Panc1 (cell line): Measurements from ENCODE around the gene ENOX1. TPM values are rescaled to one million over a fixed set of nuclear protein-coding genes. Genes with fewer than 3 reads are reported as not detected.

ENCODE experiments used
- ATAC-seq: fragments of 200-7000 bp; cut with Tn5 transposase; 2 replicates; pipeline ENCODE4 v1.9.1; 2020; ENCODE audit warnings: mild to moderate bottlenecking, moderate library complexity
- BruUV-seq: library from RNA; stranded (reverse); fragments of 400-500 nt; replicated peaks from 2 replicates; lab custom pipeline; 2021; lab: Mats Ljungman, UMichigan
- CTCF ChIA-PET: fragments of 300-600 bp; sonication (Branson Sonifier 250); formaldehyde crosslinking; loops from one replicate; lab custom pipeline; 2022; ENCODE audit warnings: antibody characterized with exemption; lab: Charles Lee
- POLR2A ChIA-PET: fragments of 300-600 bp; sonication (Branson Sonifier 250); formaldehyde crosslinking; loops from one replicate; lab custom pipeline; 2022; ENCODE audit warnings: antibody characterized with exemption; lab: Charles Lee
- DNase-seq: peaks from one replicate; pipeline ENCODE4 v3.0.0-alpha.2; 2010; ENCODE audit warnings: low read depth, low spot score
- H3K27ac ChIP-seq: 2 replicates; pipeline ENCODE4 v1.5.1; 2011; ENCODE audit warnings: mild to moderate bottlenecking, low read length, inconsistent platforms
- H3K27me3 ChIP-seq: fragments of 200-500 bp; sonication (Bioruptor generic); 2 replicates; pipeline ENCODE4 v1.6.0; 2014; ENCODE audit warnings: low read length, inconsistent platforms; ENCODE audit not compliant: control insufficient read depth, insufficient read depth
- H3K36me3 ChIP-seq: fragments of 200-500 bp; sonication (Bioruptor generic); 2 replicates; pipeline ENCODE4 v1.5.1; 2014; ENCODE audit warnings: inconsistent platforms, mild to moderate bottlenecking, low read length, moderate library complexity; ENCODE audit not compliant: control insufficient read depth, insufficient read depth
- H3K4me1 ChIP-seq: 2 replicates; pipeline ENCODE4 v1.5.1; 2011; ENCODE audit warnings: inconsistent platforms, mild to moderate bottlenecking, low read length, moderate library complexity; ENCODE audit not compliant: control insufficient read depth, insufficient read depth
- H3K4me3 ChIP-seq, 2 experiments: 2 replicates each; pipeline ENCODE4 v1.5.1; 2011 to 2012; ENCODE audit warnings: low read depth in 2 of 2, low read length in 2 of 2, mild to moderate bottlenecking in 2 of 2, inconsistent platforms in 1 of 2, moderate library complexity in 1 of 2
- H3K9me3 ChIP-seq: fragments of 200-500 bp; sonication (Bioruptor generic); 2 replicates; pipeline ENCODE4 v1.5.1; 2014; ENCODE audit warnings: low read depth, mild to moderate bottlenecking, inconsistent platforms, low read length, moderate library complexity; ENCODE audit not compliant: control insufficient read depth, insufficient read depth
- POLR2AphosphoS5 ChIP-seq: IDR thresholded peaks from 2 replicates; pipeline ENCODE4 v1.6.1; 2012; ENCODE audit warnings: mild to moderate bottlenecking, low read depth, low read length, moderate library complexity
- SIN3A ChIP-seq: IDR thresholded peaks from 2 replicates; pipeline ENCODE4 v1.6.1; 2012; ENCODE audit warnings: low read depth, mild to moderate bottlenecking, low read length, moderate library complexity, borderline replicate concordance; ENCODE audit not compliant: insufficient read depth
- TCF7L2 ChIP-seq: IDR thresholded peaks from 2 replicates; pipeline ENCODE4 v1.6.1; 2011; ENCODE audit warnings: mild to moderate bottlenecking, low read depth, low read length, inconsistent platforms
- in situ Hi-C: cut with HindIII; loops from 2 replicates; pipeline ENCODE4 v1.10.0; 2016; ENCODE audit warnings: low sequenced_read_pairs, low pct_unique_long_range_greater_than_20kb
- intact Hi-C: fragments of 100-400 bp; cut with micrococcal nuclease; formaldehyde crosslinking; loops from one replicate; pipeline ENCODE4 v1.10.0; 2022; ENCODE audit not compliant: unreplicated experiment
- total RNA-seq: library from RNA; stranded (reverse); gene quantifications from one replicate; pipeline ENCODE4 v1.2.1, GENCODE V29; 2021; ENCODE audit not compliant: unreplicated experiment
- TF ChIP-seq, protein P1 (sequence below), 2 experiments: IDR thresholded peaks; 2 replicates each; pipeline ENCODE4 v1.6.1; 2011 to 2012; ENCODE audit warnings: low read depth in 2 of 2, control low read depth in 1 of 2, low read length in 1 of 2, mild to moderate bottlenecking in 1 of 2, moderate library complexity in 1 of 2; ENCODE audit not compliant: insufficient read depth in 1 of 2
- TF ChIP-seq, protein P2 (sequence below): fragments of 450-650 bp; IDR thresholded peaks from 2 replicates; pipeline ENCODE4 v1.5.1; 2017; ENCODE audit warnings: mild to moderate bottlenecking

The ENOX1 gene
- total RNA-seq, 1 experiment from 2014 or later, result 0.23 TPM

DNA sequence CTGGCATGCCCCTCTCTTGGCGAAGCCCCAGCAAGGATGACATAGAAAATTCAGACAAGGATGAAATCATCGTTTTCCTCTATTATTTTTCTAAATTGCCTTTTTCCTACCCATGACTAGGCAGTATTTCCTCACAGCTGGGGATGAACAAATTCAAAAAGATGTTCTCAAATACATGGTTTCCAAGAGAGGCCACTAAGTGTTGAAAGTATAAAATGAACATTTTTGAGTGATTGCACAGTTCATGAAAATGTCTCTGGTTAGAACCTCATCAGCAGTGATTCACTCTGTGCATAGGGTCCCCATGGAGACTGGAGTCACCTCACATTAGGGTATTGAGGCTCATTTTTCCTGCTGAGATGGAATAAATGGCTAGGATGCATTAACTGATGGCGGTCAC is 389.7 kb downstream of the ENOX1 start:
- POLR2A ChIA-PET, result no interaction called here
- H3K4me1 ChIP-seq, result no peaks in the 10 kb centered on the region
- no peaks in the 10 kb centered on the region for H3K27me3 ChIP-seq
- H3K4me3 ChIP-seq, result no peak overlapping the region
- no peaks in the 10 kb centered on the region for H3K36me3 ChIP-seq
- H3K27ac ChIP-seq, result no peak overlapping the region
- BruUV-seq, result no TSS peak
- intact Hi-C loops (no loop called here), in situ Hi-C loops (no loop called here)
- no peak for TF ChIP-seq TCF7L2
- TF ChIP-seq SIN3A, result no peak
- TF ChIP-seq, protein P1, sequence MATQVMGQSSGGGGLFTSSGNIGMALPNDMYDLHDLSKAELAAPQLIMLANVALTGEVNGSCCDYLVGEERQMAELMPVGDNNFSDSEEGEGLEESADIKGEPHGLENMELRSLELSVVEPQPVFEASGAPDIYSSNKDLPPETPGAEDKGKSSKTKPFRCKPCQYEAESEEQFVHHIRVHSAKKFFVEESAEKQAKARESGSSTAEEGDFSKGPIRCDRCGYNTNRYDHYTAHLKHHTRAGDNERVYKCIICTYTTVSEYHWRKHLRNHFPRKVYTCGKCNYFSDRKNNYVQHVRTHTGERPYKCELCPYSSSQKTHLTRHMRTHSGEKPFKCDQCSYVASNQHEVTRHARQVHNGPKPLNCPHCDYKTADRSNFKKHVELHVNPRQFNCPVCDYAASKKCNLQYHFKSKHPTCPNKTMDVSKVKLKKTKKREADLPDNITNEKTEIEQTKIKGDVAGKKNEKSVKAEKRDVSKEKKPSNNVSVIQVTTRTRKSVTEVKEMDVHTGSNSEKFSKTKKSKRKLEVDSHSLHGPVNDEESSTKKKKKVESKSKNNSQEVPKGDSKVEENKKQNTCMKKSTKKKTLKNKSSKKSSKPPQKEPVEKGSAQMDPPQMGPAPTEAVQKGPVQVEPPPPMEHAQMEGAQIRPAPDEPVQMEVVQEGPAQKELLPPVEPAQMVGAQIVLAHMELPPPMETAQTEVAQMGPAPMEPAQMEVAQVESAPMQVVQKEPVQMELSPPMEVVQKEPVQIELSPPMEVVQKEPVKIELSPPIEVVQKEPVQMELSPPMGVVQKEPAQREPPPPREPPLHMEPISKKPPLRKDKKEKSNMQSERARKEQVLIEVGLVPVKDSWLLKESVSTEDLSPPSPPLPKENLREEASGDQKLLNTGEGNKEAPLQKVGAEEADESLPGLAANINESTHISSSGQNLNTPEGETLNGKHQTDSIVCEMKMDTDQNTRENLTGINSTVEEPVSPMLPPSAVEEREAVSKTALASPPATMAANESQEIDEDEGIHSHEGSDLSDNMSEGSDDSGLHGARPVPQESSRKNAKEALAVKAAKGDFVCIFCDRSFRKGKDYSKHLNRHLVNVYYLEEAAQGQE (IDR thresholded peaks at IDR 0.05; ENCODE audit: insufficient read depth in 1 of 2, low read depth in 2 of 2, low read length in 1 of 2), result no peak
- TF ChIP-seq POLR2AphosphoS5, result no peak
- DNase-seq, result no peak
- ATAC-seq, result no peak
- no peaks in the 10 kb centered on the region for H3K9me3 ChIP-seq
- CTCF ChIA-PET, result no interaction called here

DNA sequence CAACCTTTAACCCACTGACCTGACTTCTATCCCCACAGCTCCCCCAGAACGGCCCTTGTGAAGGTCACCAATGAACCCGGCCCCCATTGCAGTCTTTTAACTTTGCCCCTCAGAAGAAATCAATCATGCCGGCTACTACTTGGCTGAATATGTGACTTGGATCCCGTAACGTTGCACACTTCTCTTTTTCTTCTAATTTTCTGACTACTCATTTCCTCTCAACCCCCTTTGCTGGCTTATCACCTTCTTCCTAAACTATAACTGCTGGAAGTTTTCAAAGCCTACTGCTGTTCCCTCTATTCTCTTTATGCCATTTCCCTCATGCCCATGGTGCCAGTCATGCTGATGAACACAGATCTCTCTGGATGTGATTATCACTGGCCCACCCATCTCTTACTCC is 395.7 kb downstream of the ENOX1 start:
- no peaks in the 10 kb centered on the region for H3K36me3 ChIP-seq
- H3K27ac ChIP-seq, result no peak overlapping the region
- no peaks in the 10 kb centered on the region for H3K4me1 ChIP-seq
- intact Hi-C loops (no loop called here), in situ Hi-C loops (no loop called here)
- ChIA-PET POLR2A (no interaction called here), CTCF (no interaction called here)
- BruUV-seq, result no TSS peak
- DNase-seq, result no peak
- no peak for ATAC-seq
- H3K9me3 ChIP-seq, result no peaks in the 10 kb centered on the region
- no peak overlapping the region for H3K4me3 ChIP-seq
- TF ChIP-seq, protein P2, sequence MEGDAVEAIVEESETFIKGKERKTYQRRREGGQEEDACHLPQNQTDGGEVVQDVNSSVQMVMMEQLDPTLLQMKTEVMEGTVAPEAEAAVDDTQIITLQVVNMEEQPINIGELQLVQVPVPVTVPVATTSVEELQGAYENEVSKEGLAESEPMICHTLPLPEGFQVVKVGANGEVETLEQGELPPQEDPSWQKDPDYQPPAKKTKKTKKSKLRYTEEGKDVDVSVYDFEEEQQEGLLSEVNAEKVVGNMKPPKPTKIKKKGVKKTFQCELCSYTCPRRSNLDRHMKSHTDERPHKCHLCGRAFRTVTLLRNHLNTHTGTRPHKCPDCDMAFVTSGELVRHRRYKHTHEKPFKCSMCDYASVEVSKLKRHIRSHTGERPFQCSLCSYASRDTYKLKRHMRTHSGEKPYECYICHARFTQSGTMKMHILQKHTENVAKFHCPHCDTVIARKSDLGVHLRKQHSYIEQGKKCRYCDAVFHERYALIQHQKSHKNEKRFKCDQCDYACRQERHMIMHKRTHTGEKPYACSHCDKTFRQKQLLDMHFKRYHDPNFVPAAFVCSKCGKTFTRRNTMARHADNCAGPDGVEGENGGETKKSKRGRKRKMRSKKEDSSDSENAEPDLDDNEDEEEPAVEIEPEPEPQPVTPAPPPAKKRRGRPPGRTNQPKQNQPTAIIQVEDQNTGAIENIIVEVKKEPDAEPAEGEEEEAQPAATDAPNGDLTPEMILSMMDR, result no peak
- TF ChIP-seq POLR2AphosphoS5 (no peak), SIN3A (no peak), TCF7L2 (no peak)
- TF ChIP-seq, protein P1 (IDR thresholded peaks at IDR 0.05; ENCODE audit: insufficient read depth in 1 of 2, low read depth in 2 of 2, low read length in 1 of 2), result no peak
- no peaks in the 10 kb centered on the region for H3K27me3 ChIP-seq
